ENCODE measurements around the gene KRTAP10-9.
"Not testable (repeated sequence)": the region's sequence is repeated elsewhere in the genome, so short reads cannot be mapped to it uniquely, and the experiment has no call there.

The KRTAP10-9 gene

DNA sequence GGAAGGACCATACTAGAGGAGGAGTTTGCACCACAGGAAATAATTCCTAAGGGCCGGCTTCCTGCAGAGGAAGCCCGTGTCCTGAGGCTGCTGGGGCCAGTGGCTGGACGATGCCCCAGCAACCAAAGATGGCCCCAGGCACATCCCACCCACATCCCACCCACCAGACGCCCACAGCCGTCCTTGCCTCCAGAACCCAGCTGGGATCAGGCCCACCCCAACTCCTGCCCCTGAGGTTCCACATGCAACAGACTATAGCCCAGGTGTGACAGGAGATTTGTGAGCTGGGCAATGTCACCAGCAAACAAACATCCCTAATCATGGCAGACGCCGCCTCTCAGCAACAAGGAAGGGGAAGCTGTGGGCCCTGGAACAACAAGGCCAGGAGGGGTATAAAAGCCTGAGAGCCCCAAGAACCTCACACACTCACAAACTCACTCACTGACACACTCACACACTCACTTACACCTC lies at the start of gene KRTAP10-9:
Gene KRTAP10-9 (plus strand): TSS at position 421 of the 471 bp plus-strand sequence. CDS start 79 bp downstream, outside the sequence.
- H3K4me3 ChIP-seq (ENCODE audit: low read depth, low read length), result no peak within 1 kb of the TSS
- TF ChIP-seq, protein P1, sequence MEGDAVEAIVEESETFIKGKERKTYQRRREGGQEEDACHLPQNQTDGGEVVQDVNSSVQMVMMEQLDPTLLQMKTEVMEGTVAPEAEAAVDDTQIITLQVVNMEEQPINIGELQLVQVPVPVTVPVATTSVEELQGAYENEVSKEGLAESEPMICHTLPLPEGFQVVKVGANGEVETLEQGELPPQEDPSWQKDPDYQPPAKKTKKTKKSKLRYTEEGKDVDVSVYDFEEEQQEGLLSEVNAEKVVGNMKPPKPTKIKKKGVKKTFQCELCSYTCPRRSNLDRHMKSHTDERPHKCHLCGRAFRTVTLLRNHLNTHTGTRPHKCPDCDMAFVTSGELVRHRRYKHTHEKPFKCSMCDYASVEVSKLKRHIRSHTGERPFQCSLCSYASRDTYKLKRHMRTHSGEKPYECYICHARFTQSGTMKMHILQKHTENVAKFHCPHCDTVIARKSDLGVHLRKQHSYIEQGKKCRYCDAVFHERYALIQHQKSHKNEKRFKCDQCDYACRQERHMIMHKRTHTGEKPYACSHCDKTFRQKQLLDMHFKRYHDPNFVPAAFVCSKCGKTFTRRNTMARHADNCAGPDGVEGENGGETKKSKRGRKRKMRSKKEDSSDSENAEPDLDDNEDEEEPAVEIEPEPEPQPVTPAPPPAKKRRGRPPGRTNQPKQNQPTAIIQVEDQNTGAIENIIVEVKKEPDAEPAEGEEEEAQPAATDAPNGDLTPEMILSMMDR (IDR thresholded peaks at IDR 0.05; ENCODE audit: control insufficient read depth, extremely low read depth, insufficient read depth), result no peak
- DNase-seq (ENCODE audit: low read depth), result no peak

DNA sequence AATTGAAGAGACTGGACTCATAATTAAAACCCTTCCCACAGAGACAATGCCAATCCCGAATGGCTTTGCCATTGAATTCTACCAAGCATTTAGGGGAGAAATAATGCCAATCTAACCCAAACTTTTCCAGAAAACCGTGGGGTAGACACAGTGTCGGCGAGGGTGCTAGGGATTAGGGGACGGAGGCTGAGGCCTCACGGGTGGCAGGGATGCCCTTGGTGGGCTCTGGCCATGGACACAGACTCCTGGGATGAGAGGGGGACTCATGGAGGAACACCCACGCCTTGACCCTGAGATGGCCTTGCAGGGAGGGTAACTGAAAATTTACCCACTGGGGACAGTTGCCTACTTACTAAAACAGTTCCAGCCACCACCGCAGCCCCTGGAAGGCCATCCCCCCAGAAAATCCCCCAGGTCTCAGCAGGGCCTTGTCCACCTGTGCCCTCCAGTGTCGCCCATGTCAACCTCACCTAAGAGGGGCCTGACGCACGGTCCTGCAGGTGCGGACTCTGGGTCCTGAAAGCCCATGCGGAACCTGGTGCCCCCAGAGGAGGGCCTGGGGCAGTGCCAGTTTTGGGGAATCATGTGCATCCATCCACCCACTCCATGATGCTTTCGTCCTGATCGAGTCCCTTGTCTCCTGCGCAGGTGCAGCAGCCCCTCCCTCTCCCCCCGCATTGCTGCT lies 48.4 kb upstream of the KRTAP10-9 start:
- TF ChIP-seq, protein P1 (IDR thresholded peaks at IDR 0.05; ENCODE audit: control insufficient read depth, extremely low read depth, insufficient read depth), result no peak
- H3K4me3 ChIP-seq (ENCODE audit: low read depth, low read length), result no peak overlapping the region
- DNase-seq (ENCODE audit: low read depth), result no peak

DNA sequence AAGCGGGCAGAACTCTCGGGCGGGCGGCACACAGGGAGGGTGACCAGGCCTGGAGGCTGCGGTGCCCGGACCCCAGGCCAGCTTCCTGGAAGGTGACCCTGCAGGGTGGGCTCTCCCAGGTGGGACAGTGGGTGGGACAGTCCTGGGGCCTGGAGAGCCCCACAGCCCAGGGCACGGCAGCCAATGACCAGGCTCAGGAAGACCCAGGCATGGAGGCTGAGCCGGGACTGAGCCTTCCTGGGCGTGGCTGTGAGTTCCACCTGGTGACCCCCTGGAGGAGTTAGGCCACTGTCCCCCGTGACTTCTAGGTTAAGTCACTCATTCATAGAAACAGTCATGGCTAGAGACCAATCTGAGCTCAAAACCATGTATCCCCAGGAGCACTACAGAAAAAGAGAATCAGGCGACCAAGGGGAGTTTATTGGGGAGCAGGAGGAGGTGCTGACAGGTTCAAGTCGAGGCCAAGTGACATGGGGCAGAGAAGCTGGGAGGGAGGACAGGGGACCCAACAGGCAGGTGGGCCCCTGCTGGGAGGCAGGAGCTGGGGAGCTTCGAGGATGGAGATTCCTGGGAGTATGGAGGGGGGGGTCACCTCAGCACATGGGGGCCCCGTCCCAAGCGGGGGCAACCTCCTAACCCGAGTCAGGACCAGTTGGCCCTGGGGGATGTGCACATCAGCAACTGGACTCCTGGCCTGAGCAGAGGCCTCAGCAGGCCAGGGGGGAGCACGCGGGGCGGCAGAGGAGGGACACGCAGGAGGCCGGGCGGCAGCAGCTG lies 47.6 kb upstream of the KRTAP10-9 start:
- H3K4me3 ChIP-seq (ENCODE audit: low read depth, low read length), result no peak overlapping the region
- TF ChIP-seq, protein P1 (IDR thresholded peaks at IDR 0.05; ENCODE audit: control insufficient read depth, extremely low read depth, insufficient read depth), result no peak
- DNase-seq (ENCODE audit: low read depth), result no peak

GRCh38 chr21:44579833-44580144 lies 47.1 kb upstream of the KRTAP10-9 start:
- H3K4me3 ChIP-seq (ENCODE audit: low read depth, low read length), result no peak overlapping the region
- TF ChIP-seq, protein P1 (IDR thresholded peaks at IDR 0.05; ENCODE audit: control insufficient read depth, extremely low read depth, insufficient read depth), result no peak
- no peak for DNase-seq (ENCODE audit: low read depth)

- not testable (repeated sequence) for DNase-seq (ENCODE audit: low read depth); H3K4me3 ChIP-seq (ENCODE audit: low read depth, low read length)
These were observed 46.6 kb upstream of the KRTAP10-9 start, which contains the start of gene KRTAP10-5 for GRCh38 chr21:44580231-44580821. Gene KRTAP10-5 (minus strand): TSS chr21:44580604. CDS start chr21:44580578, 26 bp downstream.

GRCh38 chr21:44581158-44581557 lies 45.7 kb upstream of the KRTAP10-9 start:
- TF ChIP-seq, protein P1 (IDR thresholded peaks at IDR 0.05; ENCODE audit: control insufficient read depth, extremely low read depth, insufficient read depth), result no peak
- no peak for DNase-seq (ENCODE audit: low read depth)
- no peak overlapping the region for H3K4me3 ChIP-seq (ENCODE audit: low read depth, low read length)

- TF ChIP-seq, protein P1 (IDR thresholded peaks at IDR 0.05; ENCODE audit: control insufficient read depth, extremely low read depth, insufficient read depth), result no peak
- H3K4me3 ChIP-seq (ENCODE audit: low read depth, low read length), result no peak overlapping the region
- DNase-seq (ENCODE audit: low read depth), result no peak
These were observed 44.8 kb upstream of the KRTAP10-9 start for GRCh38 chr21:44582055-44582454.
